GM12878 (cell line): Measurements from ENCODE around the gene TTC1.

ENCODE experiments used
- CREM ChIP-seq: IDR thresholded peaks from 2 replicates; pipeline ENCODE4 v1.6.1; 2014; ENCODE audit warnings: antibody characterized with exemption, low read depth
- CTCF ChIP-seq, 3 experiments: IDR thresholded peaks in 2 of 3; conservative IDR thresholded peaks in 1 of 3; 2 replicates each; pipeline ENCODE4 v1.5.1; 2011; ENCODE audit warnings: low read depth in 3 of 3, low read length in 3 of 3, mild to moderate bottlenecking in 3 of 3, control low read depth in 2 of 3, moderate library complexity in 2 of 3, inconsistent platforms in 1 of 3, mixed read lengths in 1 of 3; ENCODE audit not compliant: control insufficient read depth in 2 of 3, insufficient read depth in 1 of 3; ENCODE audit errors: extremely low read depth in 1 of 3
- EP300 ChIP-seq, 2 experiments: fragments of 150-350 bp in 1 of 2; IDR thresholded peaks; 2 replicates each; pipeline ENCODE4 v1.6.1; 2011 to 2012; ENCODE audit warnings: low read depth in 2 of 2, low read length in 2 of 2, borderline replicate concordance in 1 of 2, improper control_type of control experiment in 1 of 2, inconsistent platforms in 1 of 2; ENCODE audit not compliant: control insufficient read depth in 1 of 2
- MTA2 ChIP-seq: fragments of 450-650 bp; IDR thresholded peaks from 2 replicates; pipeline ENCODE4 v1.6.1; 2016; ENCODE audit warnings: low read depth, mild to moderate bottlenecking, moderate library complexity
- MXI1 ChIP-seq: fragments of 150-350 bp; IDR thresholded peaks from 2 replicates; pipeline ENCODE4 v1.6.1; 2011; ENCODE audit warnings: low read depth, mild to moderate bottlenecking, inconsistent platforms, low read length, improper control_type of control experiment
- MYC ChIP-seq: IDR thresholded peaks from 2 replicates; pipeline ENCODE4 v1.6.1; 2011; ENCODE audit warnings: mild to moderate bottlenecking, low read length, moderate library complexity, inconsistent platforms; ENCODE audit not compliant: insufficient read depth, insufficient replicate concordance, insufficient read length, severe bottlenecking
- NFYB ChIP-seq: IDR thresholded peaks from 2 replicates; pipeline ENCODE4 v1.6.1; 2011; ENCODE audit warnings: low read depth, mild to moderate bottlenecking, low read length, improper control_type of control experiment, moderate library complexity; ENCODE audit not compliant: insufficient read depth
- NR2C1 ChIP-seq: fragments of 450-650 bp; IDR thresholded peaks from 2 replicates; pipeline ENCODE4 v1.6.1; 2017; ENCODE audit warnings: antibody characterized with exemption, mild to moderate bottlenecking, moderate library complexity
- NR2F1 ChIP-seq: fragments of 450-650 bp; conservative IDR thresholded peaks from 2 replicates; pipeline ENCODE4 v1.6.1; 2017; ENCODE audit warnings: mild to moderate bottlenecking
- POLR2AphosphoS5 ChIP-seq: IDR thresholded peaks from 2 replicates; pipeline ENCODE4 v1.6.1; 2011; ENCODE audit warnings: mild to moderate bottlenecking, low read length, inconsistent platforms
- SMAD1 ChIP-seq: fragments of 450-650 bp; IDR thresholded peaks from 2 replicates; pipeline ENCODE4 v1.6.1; 2018; ENCODE audit warnings: mild to moderate bottlenecking, low read depth; ENCODE audit not compliant: partially characterized antibody
- TARDBP ChIP-seq: IDR thresholded peaks from 2 replicates; pipeline ENCODE4 v1.6.1; 2016; ENCODE audit warnings: borderline replicate concordance

- no peak for TF ChIP-seq NR2C1
- no peak for TF ChIP-seq MTA2
- no peak for TF ChIP-seq EP300 (IDR thresholded peaks at IDR 0.05; ENCODE audit: borderline replicate concordance in 1 of 2, control insufficient read depth in 1 of 2, low read depth in 2 of 2, low read length in 2 of 2)
- TF ChIP-seq TARDBP: no peak
- no peak for TF ChIP-seq NFYB
- TF ChIP-seq SMAD1: no peak
- TF ChIP-seq MYC: no peak
- TF ChIP-seq MXI1: no peak
- no peak for TF ChIP-seq CREM
- no peak for TF ChIP-seq POLR2AphosphoS5
- no peak for TF ChIP-seq CTCF (IDR thresholded peaks at IDR 0.05 in 2 of 3, conservative IDR thresholded peaks at IDR 0.05 in 1 of 3; ENCODE audit: control insufficient read depth in 2 of 3, extremely low read depth in 1 of 3, insufficient read depth in 1 of 3, low read depth in 3 of 3, low read length in 3 of 3)
- no peak for TF ChIP-seq NR2F1
These were observed 20.7 kb downstream of the TTC1 start for GRCh38 chr5:160029540-160030139.
